Mesothelial cell of epicardium (in vitro differentiated cells): Measurements from ENCODE around the gene CYB561. TPM values are rescaled to one million over a fixed set of nuclear protein-coding genes. Genes with fewer than 3 reads are reported as not detected.

Experiments used
- DNase-seq, 2 experiments: peaks; one replicate each; pipeline ENCODE4 v3.0.0; 2021; ENCODE audit warnings: low spot score in 2 of 2; ENCODE audit not compliant: unreplicated experiment in 2 of 2
- H3K27ac Mint-ChIP-seq: 2 replicates; pipeline ENCODE4 v1.8.0; 2021; ENCODE audit warnings: mixed read lengths
- H3K27me3 Mint-ChIP-seq: 2 replicates; pipeline ENCODE4 v1.8.0; 2021; ENCODE audit warnings: low read depth, mixed read lengths
- H3K36me3 Mint-ChIP-seq: 2 replicates; pipeline ENCODE4 v1.8.0; 2021; ENCODE audit warnings: mixed read lengths
- H3K4me1 Mint-ChIP-seq: 2 replicates; pipeline ENCODE4 v1.8.0; 2021; ENCODE audit warnings: mixed read lengths
- H3K4me3 Mint-ChIP-seq: 2 replicates; pipeline ENCODE4 v1.8.0; 2021; ENCODE audit warnings: mild to moderate bottlenecking, moderate library complexity, mixed read lengths
- H3K9me3 Mint-ChIP-seq: 2 replicates; pipeline ENCODE4 v1.8.0; 2021; ENCODE audit warnings: mixed read lengths
- CTCF ChIP-seq: fragments of 200-600 bp; sonication (generic); IDR thresholded peaks from one replicate; pipeline ENCODE4 v1.5.0; 2021; ENCODE audit warnings: antibody characterized with exemption; ENCODE audit not compliant: unreplicated experiment
- total RNA-seq: library from RNA; stranded (reverse); gene quantifications from 3 replicates; pipeline ENCODE4 v1.2.1, GENCODE V29; 2021

CYB561 gene
- total RNA-seq, 1 donor from 2014 or later: 21.5 TPM

GRCh38 chr17:63405020-63405419, 41.1 kb downstream of the CYB561 start:
- Mint-ChIP-seq H3K27me3 (no peaks in the 10 kb centered on the region), H3K36me3 (peaks cover 10% of the 10 kb centered on the region), H3K9me3 (no peaks in the 10 kb centered on the region), H3K4me1 (peaks cover 13% of the 10 kb centered on the region), H3K4me3 (no peak overlapping the region), H3K27ac (no peak overlapping the region)
- DNase-seq: no peak
- no peak for TF ChIP-seq CTCF

- peaks cover 16% of the 10 kb centered on the region for H3K4me1 Mint-ChIP-seq
- H3K9me3 Mint-ChIP-seq: no peaks in the 10 kb centered on the region
- H3K4me3 Mint-ChIP-seq: no peak overlapping the region
- H3K27me3 Mint-ChIP-seq: no peaks in the 10 kb centered on the region
- peaks cover 16% of the 10 kb centered on the region for H3K36me3 Mint-ChIP-seq
- no peak for TF ChIP-seq CTCF
- peak overlapping the region; percentile 1 for H3K27ac Mint-ChIP-seq
- no peak for DNase-seq
Observed at GRCh38 chr17:63402431-63403212, 43.5 kb downstream of the CYB561 start.

- TF ChIP-seq CTCF: no peak
Observed at GRCh38 chr17:63399856-63400255, 46.2 kb downstream of the CYB561 start.

GRCh38 chr17:63399316-63399715, 46.8 kb downstream of the CYB561 start:
- H3K36me3 Mint-ChIP-seq: peaks cover 29% of the 10 kb centered on the region
- peaks cover 11% of the 10 kb centered on the region for H3K4me1 Mint-ChIP-seq
- no peak for DNase-seq
- no peak for TF ChIP-seq CTCF
- no peaks in the 10 kb centered on the region for H3K9me3 Mint-ChIP-seq
- no peak overlapping the region for H3K4me3 Mint-ChIP-seq
- H3K27ac Mint-ChIP-seq: peak overlapping the region; percentile 28
- no peaks in the 10 kb centered on the region for H3K27me3 Mint-ChIP-seq

More at GRCh38 chr17:63399856-63400255, 46.2 kb downstream of the CYB561 start:
- Mint-ChIP-seq H3K4me1 (peaks cover 11% of the 10 kb centered on the region), H3K27ac (no peak overlapping the region), H3K9me3 (no peaks in the 10 kb centered on the region), H3K27me3 (no peaks in the 10 kb centered on the region), H3K4me3 (no peak overlapping the region), H3K36me3 (peaks cover 25% of the 10 kb centered on the region)
- no peak for DNase-seq

- Mint-ChIP-seq H3K27ac (peak overlapping the region; percentile 28), H3K4me3 (no peak overlapping the region), H3K27me3 (no peaks in the 10 kb centered on the region), H3K4me1 (peaks cover 11% of the 10 kb centered on the region), H3K36me3 (peaks cover 33% of the 10 kb centered on the region), H3K9me3 (no peaks in the 10 kb centered on the region)
- no peak for DNase-seq
- TF ChIP-seq CTCF: no peak
Observed at GRCh38 chr17:63398680-63399079, 47.4 kb downstream of the CYB561 start.
